ENCODE measurements around the gene CD48.

CD48 gene

GRCh38 chr1:160630523-160631451, 80.8 kb downstream of the CD48 start:
- no peak for DNase-seq

- peak; percentile 76 for DNase-seq
Observed at GRCh38 chr1:160629286-160630210, 82.1 kb downstream of the CD48 start.

- DNase-seq: peak; percentile 27
Observed at GRCh38 chr1:160628799-160629263, 82.8 kb downstream of the CD48 start.

Measured in effector CD4-positive, alpha-beta T cell (primary cell).